OCI-LY1 (cell line): ENCODE data around the gene SKAP1.

Experiments used
- CTCF ChIP-seq: fragments of 200-600 bp; sonication (generic), shearing (Covaris generic); IDR thresholded peaks from 2 replicates; pipeline ENCODE4 v1.5.1; 2017; ENCODE audit warnings: mild to moderate bottlenecking, antibody characterized with exemption, low read length, moderate library complexity, mixed read lengths
- EZH2 ChIP-seq: fragments of 200-600 bp; sonication (generic), shearing (Covaris generic); IDR thresholded peaks from 2 replicates; pipeline ENCODE4 v1.8.0; 2017; ENCODE audit warnings: borderline replicate concordance, mixed run types, mild to moderate bottlenecking, antibody characterized with exemption, low read length, moderate library complexity, mixed read lengths

- TF ChIP-seq CTCF: no peak
- TF ChIP-seq EZH2: no peak
Observed at GRCh38 chr17:48180842-48181629, 249.0 kb downstream of the SKAP1 start.
